ENCODE measurements around the gene CDH13.
"Not testable (repeated sequence)": the region's sequence is repeated elsewhere in the genome, so short reads cannot be mapped to it uniquely, and the experiment has no call there.

The CDH13 gene

DNA sequence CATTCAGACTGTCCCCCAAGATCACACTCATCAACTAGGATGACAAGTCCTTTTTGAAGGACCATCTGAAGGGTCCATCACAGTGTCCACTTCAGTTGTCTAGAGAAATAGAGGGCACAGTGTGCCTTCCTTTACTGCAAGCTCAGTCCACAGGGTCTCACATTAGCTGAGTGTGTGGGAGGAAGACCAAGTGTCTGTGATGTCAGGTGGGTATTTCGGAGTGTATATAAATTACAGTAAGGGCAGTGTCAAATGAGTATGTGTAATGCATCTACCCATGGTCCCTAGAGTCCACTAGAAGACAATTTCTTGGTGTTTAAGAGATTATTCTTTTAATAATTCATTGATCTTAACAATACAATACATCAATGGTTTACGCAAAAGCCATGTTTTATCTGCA is 272.2 kb downstream of the CDH13 start:
- no peak for DNase-seq

DNA sequence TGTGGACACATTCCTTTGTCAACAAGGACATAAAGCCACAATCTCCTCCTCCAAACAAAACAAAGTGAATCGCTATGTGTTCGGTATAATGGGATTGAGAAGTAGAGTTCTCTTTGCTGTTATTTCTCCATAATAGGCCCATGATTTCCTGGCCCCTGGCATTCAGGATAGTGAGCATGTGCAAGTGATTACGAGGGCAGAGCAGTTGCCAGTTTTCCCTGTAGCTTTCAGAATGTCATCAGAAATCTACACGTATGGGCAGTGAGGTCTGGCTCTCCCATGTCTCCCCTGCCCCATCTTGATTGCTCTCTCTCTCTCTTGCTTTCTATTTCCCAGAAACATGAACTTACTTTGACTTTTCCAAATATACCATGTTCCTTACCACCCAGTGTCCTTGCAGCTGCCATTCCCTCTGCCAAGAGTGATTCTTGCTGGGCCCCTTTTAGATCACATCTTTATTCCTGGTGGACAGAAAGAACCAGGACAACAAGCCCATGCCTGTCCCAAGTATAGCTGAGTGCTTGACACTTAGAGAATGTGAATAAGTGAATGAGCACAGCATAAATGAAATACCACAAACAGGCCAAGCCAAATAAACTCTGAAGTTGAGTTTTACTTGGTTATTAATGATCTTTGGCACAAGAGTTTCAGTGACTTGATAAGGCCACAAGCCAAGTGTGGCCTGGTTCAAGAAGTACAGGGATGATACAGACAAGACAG is 273.1 kb downstream of the CDH13 start:
- DNase-seq, result no peak

DNA sequence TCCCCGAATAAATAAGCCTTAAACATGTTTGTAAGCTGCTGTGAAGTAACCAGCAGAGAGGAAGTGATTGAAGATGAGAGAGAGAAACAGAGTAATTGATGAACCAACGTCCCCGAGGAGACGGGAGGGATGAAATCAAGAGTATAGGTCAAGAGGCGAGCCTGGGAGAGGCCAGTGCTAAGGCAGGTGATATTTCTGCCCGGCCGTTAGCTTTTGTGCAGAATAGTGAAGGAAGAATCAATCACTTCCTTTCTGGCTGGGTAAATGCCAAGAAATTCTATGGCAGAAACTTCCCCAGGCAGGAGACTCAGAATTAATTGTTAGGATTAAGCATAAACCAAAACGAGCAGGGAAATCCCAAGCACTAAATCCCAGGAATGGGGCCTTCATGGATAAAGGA is 273.8 kb downstream of the CDH13 start:
- no peak for DNase-seq

DNA sequence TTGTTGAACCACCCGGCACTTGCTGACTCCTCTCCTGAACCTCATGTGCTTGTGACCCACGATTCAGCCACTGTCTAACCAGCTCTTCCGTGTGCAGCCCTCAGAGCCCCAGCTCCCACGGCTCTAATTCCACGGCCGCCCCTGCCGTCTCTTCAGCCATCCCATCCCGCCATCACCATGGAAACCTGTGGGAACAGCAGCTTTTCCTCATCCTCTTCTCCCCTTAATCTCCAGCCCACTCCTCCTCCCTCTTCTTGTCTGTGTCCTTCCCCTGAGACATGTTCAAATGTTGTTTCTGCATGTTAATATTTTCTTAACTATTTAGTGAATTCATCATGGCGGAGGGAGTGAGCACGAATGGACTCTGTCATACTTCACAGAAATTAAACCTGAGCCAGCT is 285.2 kb downstream of the CDH13 start:
- no peak for DNase-seq

DNA sequence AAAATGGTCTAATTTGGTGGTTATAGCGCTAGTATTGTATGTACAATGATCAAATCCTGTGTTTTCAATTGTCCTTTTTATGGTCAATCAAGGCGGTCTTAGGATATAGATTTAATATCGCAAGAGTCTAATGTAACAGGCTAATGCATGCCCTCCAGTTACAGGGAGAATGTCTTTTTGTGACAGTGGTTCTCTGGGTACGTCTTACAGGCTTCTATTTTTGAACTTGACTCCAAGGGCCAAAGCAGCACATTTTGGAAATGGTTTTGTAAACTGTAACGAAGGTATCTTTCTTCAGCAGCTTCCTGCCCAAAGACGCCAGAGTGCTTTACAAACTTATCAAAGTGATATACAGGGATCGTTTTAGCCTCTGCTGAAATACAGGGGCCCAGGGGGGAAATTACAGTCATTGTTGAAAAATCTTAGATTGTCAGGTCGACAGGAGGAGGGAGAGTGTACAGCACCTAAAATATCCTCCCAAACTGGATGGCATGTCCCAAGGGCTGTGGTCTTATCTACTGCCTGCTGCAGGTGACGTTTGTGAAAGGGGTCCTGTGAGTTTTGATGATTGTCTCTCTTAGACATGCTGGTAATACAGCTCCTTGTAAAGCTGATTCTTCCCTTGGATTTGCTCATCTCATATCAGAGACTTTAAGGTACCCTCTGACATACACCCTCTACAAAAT is 288.5 kb downstream of the CDH13 start:
- DNase-seq, result no peak

DNA sequence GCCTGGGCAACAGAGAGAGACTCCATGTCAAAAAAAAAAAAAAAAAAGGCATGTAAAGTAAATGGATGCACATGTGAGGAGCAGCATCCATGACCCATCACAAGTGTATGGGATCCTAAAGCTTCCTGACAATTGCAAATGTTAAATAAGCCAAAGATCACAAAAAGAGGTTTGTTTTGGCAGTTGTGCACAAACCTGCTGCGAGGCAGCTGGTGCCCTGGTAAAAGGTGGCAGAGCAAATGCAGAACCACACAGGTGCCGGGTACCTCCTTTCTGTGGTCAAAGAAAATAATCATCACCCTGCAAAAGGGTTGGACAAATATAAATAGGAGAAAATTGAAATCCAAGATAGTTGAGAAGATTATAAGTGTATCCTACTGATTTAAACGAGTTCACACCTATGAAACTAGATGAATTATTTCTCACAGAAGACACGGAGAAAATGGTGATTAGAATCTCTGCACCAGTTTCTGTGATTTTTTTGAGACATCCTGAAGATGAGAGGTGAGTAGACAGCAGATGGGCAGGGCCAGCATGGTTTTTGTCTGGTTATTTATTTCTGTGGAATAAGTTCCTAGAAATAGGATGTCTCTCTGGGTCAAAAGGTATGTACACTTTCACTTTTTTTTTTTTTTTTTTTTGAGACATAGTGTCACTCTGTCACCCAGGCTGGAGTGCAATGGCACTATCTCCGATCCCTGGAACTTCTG is 291.3 kb downstream of the CDH13 start:
- DNase-seq, result no peak

DNA sequence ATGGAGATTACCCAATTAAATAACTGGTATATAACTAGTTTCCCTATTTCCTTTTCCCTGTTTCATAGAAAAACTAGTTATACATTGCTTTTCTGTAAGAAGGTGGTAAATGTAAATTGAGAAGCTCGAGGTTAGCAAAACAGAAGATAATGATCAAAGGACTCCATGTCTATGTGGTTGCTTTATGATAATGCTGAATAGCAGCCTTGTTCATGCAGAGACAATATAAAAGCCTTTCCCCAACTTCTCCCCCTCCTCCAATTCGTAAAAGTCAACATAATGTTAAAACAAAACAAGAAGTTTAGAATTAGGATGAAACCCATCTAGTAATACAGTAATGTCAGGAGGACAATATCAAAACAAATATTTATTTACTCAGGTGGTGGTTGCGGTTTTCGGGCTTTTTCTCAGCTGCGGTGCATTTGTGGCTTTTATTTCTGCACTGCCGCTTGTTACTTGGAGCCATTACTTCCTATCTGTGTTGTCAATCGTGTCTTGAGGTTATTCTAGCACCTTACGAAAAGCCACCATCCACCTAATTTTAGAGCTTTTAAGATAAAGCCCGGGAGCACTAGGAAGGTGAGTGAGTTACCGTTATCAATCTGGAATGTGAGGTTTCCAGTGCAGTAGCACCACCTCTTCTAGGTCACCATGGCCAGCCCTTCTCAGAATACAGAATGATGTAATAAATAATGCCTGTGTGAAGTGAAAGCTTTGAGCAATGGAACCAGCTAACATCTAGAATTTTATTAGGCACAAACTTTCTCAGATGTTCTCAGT is 297.5 kb downstream of the CDH13 start:
- no peak for DNase-seq

DNA sequence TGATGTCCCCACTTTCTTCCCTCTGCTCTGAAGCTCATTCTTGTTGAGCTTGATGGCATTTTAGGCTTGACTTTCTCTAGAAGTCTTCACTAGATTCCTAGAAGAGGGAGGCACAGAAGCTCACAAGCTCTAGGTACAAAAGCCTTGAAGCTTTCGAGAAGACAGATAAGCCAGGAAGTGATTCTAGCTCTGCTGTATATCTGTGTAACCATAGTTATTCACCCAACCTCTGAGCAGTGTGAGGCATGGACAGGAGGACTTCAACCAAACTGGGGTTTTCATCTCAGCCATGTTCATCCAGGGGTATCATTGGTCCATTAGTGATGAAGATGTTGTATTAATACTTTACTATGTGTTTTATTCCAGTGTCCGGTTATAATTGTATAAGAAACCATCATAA is 299.7 kb downstream of the CDH13 start:
- DNase-seq, result no peak

DNA sequence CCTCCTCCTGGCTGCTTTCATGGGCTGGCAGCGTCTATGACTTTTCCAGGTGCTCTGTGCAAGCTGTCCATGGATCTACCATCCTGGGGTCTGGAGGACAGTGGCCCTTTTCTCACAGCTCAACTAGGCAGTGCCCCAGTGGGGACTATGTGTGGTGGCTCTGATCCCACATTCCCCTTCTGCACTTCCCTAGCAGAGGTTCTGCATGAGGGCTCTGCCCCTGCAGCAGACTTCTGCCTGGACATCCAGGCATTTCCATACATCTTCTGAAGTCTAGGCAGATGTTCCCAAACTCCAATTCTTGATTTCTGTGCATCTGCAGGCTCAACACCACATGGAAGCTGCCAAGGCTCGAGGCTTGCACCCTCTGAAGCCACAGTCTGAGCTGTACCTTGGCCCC is 307.2 kb downstream of the CDH13 start:
- DNase-seq, result not testable (repeated sequence)

DNA sequence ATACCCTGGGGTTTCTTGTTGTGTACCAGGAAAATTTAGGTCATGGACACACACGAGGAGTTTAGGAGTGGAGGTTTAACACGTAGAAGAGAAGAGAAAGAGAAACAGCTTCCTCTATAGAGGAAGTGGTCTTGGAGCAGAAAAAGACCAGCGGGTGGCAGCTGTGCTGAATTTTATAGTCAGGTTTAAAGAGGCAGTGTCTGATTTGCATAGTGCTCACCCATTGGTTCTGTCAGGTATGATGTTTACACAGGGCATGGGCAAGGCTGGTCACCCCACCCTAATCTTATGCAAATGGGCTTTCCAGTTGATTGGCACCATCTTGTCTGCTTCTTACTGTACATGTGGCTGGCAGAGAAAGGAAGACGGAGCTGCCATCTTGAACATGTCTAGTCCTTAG is 309.0 kb downstream of the CDH13 start:
- no peak for DNase-seq

DNA sequence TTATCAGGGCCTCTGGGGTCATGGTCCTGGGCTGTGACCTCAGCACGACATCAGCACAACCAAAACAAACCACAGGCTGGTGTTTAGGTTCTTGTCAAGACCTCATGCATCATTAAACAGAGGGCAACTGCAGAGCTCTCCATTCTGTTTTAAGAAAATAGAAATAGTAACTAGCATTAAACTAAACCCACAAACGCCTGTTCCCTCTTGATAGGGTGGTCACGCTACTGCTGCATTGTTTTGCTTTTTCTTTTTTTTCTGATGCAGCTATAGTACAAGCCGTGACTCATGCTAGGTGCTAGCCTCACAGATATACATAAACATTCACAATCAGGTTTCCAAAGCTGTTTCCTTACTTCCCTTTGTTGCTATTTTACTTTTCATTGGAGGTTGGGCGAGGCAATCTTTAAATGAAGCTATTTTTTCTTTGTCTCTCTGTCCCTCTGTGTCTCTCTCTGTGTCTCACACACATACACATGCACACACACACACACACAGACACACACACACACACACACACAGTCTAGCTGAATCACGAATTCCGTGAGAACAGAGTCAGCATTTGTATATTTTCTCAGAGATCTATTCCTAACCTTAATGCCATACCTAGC is 310.3 kb downstream of the CDH13 start:
- no peak for DNase-seq

DNA sequence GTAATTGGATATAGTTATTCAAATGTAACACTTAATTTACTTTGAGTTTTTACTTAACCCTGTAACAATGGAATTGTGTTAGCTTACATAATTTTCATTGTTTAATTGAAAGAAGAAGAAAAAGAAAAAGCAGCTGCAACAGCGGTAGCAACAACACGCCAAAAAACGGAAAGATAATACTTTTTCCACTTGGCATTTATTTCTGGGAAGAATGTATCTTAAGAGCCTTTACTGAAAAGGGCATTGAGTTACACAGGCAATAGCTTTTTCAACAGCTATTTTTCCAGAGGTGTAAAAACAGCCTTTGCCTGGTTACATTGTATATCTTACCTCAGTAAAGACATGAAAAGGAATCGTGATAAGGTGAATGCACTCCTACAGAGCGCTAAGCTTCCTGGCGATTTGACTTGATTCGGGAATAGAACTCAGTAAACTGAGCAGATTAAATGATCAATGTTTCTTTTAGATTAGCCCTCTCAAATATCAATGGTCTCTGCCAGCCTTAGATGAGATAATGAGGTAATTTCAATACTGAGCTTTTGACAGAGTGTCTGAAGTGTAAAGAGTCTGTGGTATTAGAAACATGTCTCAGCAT is 311.3 kb downstream of the CDH13 start:
- no peak for DNase-seq

DNA sequence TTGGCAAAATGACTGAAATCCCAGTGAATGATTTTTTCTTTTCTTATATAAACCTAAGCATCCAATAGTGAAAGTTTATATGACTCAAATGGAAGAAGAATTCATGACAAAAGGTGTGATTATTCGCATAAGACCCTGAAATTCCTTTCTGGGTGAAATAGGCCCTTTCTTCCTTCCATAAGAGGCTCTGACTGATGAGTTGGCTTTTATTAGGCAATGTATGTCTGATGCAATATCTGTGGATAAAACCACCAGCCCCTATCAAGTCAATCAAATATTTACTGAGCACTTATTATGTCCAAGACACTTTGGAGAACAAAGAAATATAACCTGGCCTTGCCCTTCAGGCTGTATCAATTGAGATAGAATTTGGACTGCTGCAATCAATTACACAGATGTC is 316.6 kb downstream of the CDH13 start:
- no peak for DNase-seq

DNA sequence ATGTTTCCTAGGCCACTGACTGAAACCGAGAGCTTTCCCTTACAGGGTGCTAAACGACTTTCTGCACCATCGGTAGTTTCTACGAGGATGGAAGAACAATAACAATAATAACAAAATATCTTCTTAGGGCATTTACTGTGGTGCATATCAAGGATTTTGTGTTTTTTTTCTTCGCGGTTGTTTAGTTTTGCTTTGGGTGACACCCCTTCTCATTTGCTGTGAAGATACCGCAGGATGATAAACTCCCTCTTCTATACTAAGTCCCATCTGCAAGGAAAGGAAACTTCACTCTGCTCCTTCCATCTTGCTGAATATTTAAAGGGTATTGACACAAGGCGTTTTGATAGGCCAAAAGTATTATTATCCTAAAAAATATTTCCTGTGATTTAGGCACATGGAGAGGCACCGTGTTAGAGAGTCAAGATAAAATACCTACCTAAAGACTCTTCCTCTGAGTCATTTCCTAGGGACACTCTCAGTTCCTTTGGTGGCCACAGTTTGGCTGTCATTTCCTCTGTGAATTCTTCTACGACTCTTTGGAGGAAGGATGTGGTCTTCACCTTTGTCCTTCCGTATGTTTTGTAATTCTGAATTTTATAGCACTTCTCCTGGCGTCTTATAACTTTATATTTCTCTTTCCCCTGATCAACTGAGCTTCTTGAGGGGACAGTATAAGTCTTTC is 318.8 kb downstream of the CDH13 start:
- no peak for DNase-seq

DNA sequence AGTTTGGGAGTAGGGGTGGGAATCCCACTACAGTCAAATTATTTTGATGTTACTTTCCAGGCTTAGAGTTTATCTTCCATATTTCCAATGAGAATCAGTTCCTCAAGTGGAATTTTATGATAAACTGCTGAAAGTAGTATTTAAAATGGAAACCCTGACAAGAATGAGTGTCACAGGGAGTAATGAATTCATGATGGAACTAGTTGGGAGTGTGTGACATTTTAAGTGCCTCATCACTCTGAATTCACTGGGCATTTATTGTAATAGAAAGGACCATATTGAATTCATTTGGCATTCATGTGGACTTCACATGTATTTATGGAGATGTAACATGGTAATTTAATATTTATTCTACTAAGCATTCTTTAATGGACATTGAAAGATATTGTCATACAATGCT is 320.9 kb downstream of the CDH13 start:
- DNase-seq, result no peak

DNA sequence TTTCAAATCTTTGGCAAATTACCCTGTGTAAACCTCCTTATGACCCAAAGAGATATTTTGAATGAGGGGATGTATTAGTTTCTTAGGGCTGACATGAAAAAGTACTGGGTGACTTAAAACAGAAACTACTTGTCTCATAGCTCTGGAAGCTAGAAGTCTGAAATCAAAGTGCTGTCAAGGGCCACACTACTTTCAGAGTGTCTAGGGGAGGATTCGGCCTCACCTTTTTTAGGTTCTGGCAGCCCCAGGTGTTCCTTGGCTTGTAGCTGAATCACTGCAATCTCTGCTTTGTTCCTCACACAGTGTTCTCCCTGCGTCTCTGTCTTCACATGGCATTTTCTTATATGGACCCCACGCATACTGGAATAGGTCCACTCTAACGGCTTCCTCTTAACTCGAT is 322.2 kb downstream of the CDH13 start:
- no peak for DNase-seq

DNA sequence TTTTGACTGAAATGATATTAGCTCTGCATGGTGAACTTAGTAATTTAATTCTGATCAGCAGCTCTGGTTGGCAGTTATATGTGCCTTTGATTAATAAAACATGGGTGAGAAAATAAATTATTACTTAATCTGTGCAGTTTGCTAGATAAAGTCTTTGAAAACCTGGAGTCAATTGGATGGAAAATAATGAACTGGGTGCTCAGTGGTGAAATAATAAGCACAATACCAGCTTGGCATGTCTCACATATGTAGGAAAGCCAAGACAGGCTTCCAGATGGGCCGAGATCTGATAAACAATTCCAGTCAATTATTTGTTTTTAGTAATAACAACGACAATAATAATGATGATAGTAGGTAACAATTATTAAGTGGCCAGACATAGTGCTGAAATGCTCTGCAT is 326.7 kb downstream of the CDH13 start:
- no peak for DNase-seq

DNA sequence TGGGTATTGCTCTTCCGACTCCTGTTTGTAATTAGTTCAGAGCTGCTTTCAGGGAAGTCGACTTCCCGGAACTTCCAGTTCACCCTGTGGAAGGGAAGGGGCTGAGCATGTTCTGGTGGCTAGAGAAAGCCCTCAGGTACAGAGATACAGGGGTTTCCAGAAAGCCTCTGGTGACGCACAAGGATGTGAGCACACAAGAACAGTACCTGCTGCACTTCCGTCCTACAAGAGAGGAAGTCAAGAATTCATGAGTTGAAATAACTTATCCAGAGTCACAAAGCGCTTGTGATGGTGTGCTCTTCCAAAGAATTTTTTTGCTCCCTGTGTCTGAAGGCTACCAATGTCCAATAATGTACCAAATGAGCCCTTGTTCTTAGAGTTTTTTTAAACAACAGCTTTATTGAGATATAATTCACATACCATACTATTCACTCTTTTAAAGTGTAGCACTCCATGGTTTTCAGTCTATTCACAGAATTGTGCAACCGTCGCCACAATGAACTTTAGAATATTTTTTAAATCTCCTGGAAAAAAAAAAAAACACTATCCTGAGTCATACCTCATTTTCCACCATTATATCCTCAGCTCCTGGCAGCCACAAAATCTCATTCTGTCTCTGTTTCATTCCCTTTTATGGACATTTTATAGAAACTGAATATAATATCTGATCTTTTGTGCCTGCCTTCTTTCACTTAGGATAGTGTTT is 327.6 kb downstream of the CDH13 start:
- no peak for DNase-seq

DNA sequence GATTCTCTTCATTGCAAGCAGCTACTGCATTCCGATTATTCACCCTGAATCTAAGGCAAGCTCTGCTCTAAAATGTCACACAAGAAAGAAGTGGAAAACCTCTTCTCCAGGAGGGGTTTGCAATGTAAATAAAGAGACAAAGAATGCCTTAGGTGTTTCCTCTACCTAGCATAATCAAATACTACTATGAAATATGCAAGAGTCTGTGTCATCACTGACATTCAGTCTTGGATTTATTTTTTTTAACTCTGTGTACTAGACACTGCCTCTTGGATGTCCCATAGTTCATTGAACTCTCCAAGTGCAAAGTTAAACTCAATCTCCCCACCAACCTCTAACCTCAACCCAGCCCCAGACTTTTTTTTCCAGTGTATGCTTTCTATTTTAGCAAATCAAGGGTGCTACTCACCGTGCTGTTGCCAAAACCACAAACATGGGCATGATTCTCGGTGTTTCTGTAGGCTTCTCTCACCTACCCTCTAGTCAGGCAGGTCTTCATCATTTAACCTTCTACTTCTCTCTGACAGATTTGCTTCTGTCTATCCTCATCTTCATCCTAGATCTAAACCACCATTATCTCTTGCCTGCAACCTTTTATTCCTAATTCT is 329.1 kb downstream of the CDH13 start:
- no peak for DNase-seq

DNA sequence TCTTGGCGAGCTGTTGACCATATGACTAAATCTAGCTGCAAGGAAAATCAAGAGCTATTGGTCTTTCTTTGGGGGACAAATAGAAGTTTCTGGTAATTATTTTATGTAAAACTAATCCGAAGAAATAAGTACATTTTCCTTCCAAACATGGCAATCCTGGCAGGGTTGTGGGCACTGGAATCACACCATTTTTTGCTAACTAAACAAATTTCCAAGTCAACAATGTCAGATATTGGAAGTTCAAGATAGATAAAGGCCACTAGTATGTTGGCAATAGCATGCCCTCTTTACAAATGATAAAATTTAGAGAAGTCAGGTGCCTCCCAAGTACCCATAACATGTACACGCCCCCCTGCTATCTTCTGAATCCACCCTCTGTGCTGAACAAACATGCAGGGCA is 330.4 kb downstream of the CDH13 start:
- DNase-seq, result no peak

DNA sequence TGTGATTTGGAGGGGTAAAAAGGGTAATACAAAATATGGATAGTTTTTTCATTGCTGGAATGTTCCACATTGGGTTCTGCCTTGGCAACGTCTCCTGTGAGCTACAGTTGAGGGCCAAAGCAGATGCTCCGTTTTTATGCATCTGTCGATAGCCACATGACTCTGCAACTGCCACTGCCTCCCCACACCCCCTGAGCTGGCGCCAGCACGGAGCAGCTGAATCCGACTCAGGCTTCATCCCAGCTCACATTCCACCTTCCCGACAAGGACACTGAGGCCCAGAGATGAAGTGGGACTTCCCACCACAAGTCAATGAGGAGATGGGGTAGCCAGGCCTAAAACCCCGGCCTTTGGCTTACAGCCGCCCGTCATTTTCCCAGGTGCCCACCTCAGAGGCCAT is 334.1 kb downstream of the CDH13 start:
- no peak for DNase-seq
